IPS-18c (cell line): Measurements from ENCODE around the gene SOX10.

Source experiments
- H3K4me3 ChIP-seq: 2 replicates; pipeline ENCODE4 v1.7.0; 2013; ENCODE audit warnings: low read depth, mild to moderate bottlenecking, low read length, moderate library complexity; ENCODE audit not compliant: insufficient read depth
- H3K9me3 ChIP-seq: one replicate; pipeline ENCODE4 v1.6.1; 2013; ENCODE audit warnings: mild to moderate bottlenecking, low read length, moderate library complexity; ENCODE audit not compliant: control insufficient read depth, insufficient read depth

Gene SOX10

DNA sequence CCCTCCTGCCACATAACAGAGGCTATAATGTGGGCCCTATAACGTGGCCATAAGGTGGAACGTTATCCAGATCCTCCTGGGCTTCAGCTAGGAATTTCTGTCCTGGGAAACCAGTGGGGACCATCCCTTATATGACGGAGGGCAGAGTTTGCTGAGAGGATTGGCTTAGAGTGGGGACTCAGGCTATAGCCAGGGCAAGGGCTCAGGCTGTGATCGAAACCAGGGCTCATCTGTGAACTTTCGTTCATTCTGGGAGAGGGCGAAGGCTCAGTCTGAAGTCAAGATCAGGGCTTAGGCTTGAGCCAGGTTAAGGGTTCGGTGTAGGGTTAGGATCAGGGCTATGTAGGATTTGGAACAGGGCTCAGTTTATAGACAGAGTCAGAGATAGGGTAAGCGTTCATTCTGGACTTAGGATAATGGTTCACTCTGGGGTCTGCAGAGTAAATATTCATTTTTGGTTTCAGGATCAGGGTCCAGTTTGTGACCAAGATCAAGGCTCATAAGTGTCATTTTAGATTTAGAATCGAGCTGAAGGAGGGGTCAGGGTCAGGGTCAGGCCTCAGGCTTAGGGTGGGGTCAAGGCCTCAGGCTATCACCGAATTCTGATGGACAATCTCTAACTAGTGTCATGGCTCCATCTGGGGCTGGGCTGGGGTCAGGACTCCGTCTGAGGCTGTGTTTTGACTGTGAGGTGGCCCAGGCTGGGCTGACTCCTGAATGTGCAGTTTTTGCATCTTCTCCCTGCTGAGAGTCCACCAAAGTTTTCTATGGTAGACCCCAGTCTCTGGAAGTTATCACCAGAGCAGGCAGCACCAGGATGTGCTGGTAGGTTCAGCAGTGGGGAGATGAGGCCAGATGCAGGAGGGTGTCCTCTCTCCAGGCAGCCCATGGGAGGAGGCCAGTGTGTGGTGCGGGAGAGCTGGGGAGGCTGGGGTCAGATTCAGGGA lies 33.9 kb upstream of the SOX10 start:
- no peak overlapping the region for H3K4me3 ChIP-seq
- no peaks in the 10 kb centered on the region for H3K9me3 ChIP-seq

DNA sequence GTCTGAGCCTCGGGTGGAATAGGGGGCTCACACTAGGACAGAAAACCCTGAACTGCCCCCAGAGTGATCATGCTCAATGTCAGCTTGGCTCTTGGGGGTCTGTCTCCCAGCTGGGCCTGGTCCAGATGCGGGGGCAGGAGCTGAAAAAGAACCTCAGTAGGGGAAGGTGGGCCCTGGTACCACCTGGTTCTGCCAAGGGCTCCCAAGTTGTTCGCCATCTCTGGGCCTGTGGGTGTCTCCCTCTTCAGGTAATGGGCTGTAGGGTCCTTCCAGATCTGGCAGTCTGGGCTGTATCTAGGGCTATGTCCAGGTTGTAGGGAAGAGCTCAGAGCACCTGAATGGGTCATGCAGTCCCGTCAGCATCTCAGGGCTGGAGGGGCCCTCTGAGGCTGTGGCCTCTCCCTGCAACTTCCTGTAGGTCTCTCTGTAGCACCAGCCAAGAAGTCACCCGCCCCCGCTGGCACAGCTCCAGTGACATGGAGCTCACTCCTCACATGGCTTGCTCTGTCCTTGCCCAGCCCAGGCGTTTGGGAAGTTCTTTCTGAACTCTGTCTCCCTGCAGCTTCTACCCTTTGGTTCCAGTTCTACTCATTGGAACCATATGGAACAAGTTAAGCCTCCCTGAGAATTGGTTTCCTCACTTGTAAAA lies 33.0 kb upstream of the SOX10 start:
- no peak overlapping the region for H3K4me3 ChIP-seq
- no peaks in the 10 kb centered on the region for H3K9me3 ChIP-seq

DNA sequence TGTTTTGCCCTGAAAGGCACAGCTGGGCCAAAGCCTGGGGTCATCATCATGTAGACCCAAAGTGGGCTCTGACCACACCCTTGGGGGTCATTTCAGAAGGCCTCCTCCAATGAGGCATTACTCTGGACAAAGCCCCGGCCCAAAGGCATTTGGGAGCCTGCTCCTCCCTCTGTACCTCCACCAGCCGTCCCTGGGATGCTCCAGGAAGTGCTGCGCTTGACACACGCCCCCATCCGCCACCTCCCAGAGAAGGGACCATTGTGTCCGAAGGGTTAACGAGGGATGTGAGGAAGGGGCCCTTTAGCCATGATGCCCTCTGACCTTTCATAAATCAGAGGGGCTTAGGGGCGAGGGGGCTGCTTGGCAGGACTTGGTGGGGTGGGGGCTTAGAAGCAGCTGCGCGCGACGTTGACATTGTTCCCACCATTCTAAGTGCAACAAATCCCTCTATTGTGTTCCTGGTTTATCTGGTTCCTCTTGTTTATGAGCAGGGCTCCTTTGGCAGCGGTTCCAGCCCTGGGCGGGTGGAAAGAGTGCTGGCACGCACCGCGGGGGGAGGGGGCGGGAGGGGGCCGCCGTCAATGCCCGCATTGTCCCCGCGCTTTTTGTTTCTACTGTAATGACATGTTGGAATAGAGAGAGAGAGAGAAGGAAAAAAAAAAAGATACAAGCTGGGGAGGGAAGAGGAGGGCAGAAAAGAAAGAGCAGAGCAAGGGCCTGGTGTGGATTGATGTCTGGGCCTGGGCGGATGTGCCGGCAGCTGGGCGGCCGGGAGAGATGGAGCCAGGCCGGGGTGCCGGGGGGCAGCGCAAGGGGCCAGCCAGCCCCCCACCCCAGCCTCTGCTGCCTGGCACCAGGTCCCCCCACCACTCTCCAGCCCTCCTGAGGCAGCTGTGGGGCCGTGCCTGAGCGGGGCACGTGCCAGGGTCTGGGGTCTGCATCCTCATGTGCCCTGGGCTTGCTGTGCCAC lies 32.1 kb upstream of the SOX10 start:
- Histone ChIP-seq H3K4me3 (no peak overlapping the region), H3K9me3 (no peaks in the 10 kb centered on the region)

DNA sequence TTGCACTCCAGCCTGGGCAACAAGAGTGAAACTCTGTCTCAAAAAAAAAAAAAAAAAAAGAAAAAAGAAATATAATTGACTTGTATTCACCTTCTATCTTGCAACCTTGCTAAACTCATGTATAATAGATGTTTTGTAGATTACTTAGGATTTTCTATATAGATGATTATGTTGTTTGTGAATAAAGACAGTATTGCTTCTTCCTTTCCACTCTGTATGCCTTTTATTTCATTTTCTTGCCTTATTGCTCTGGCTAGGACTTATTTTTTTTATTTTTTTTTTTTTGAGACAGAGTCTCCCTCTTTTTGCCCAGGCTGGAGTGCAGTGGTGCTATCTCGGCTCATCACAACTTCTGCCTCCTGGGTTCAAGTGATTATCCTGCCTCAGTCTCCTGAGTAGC lies 29.7 kb upstream of the SOX10 start:
- no peak overlapping the region for H3K4me3 ChIP-seq

DNA sequence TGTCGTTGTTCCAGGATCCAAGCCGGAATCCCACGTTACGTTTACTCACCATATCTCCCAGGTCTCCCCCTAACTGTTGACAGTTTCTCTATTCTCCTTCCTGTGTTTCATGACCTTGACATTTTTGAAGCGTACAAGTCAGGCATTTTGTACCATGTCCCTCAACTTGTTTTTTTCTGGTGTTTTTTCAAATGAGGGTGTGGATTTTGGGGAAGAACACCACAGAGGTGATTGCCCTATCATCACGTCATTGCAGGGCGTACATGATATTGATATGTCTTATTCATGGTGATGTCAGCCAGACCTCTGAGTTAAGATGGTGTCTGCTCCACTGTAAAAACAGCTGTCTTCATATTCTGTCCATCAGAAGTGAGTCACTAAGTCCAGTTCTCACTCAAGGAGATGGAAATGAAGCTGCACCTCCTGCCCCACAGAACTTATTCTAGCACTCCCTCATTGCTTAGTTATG lies 28.3 kb upstream of the SOX10 start:
- Histone ChIP-seq H3K4me3 (no peak overlapping the region), H3K9me3 (no peaks in the 10 kb centered on the region)

More for the DNA sequence above, 29.7 kb upstream of the SOX10 start:
- H3K9me3 ChIP-seq, result no peaks in the 10 kb centered on the region

DNA sequence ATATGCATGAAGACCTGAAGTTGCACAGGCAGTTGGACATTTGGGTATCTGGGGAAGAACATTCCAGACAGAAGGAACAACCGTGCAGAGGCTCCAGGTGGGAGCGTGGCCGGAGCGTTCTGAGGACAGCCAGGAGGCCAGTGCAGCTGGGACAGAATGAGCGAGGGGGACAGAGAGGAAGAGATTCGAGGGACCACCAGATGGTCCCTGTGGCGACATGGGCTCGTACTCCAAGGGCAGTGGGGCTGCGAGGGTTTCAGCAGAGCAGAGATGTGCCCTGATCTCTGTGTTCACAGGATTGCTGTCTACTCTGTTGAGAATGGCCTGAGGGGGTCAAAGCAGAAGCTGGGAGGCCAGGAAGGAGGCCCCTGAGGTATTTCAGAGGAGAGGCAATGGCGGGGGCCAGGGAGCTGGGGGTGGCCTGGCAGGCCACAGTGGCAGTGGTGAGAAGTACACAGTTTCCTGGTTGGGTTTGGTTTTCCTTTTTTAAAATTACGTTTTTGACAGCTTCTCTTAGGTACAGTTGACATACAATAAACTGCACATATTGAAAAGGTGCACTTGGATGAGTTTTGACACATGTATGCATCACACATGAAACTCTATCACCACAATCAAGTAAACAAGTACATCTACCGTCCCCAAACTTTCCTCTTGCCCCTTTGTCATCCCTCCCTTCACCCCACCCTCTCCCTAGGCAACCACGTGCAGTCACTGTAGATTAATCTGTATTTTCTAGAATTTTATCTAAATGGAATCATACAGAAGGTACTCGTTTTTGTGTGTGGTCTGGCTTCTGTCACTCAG lies 24.8 kb upstream of the SOX10 start:
- Histone ChIP-seq H3K4me3 (no peak overlapping the region), H3K9me3 (no peaks in the 10 kb centered on the region)

DNA sequence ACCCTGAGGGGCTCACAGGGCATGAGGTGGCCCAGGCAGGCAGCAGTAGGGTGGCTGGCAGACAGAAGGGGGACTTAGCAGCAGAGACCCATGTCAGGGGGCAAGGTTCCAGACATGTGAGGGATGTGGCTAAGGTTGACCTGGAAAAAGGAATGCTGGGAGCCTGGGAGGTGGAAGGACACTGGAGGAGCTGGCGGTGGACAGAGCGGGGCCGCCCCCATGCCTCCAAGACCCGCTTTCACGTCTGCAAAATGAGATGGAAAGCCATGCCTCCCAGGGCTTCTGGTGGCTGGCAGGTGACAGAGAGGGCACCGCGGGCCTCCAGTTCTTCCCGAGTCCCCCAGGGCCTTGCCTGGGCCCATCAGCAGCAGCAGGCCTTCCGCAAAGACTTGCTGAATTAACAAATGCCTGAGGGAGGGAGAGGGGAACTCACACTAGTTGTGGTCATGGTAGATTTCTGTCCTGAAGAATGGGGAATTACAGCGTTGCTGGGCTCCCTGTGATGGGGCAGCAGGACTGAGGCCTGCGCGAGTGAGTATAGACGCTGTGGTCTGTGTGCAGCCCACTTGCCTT lies 23.1 kb upstream of the SOX10 start:
- H3K4me3 ChIP-seq, result no peak overlapping the region
- no peaks in the 10 kb centered on the region for H3K9me3 ChIP-seq

DNA sequence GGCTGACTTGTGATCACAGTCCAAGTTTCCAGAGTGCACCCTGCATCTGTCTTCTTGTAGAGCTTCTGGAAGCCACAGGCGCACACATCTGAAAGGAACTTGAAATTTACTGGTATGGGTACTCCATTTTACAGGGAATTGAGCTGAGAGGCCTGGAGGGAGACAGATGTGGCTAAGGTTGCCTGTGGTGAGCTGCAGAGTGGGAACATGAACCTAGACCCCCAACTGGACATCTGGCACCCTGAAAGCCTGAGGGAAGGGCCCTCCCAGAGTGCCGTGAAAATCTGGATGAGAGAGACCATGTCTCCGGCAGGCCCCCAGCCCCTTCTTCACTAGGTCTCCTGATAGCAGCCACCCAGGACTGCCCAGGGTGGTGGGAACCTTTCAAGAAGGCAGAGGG lies 22.6 kb upstream of the SOX10 start:
- Histone ChIP-seq H3K9me3 (no peaks in the 10 kb centered on the region), H3K4me3 (no peak overlapping the region)

DNA sequence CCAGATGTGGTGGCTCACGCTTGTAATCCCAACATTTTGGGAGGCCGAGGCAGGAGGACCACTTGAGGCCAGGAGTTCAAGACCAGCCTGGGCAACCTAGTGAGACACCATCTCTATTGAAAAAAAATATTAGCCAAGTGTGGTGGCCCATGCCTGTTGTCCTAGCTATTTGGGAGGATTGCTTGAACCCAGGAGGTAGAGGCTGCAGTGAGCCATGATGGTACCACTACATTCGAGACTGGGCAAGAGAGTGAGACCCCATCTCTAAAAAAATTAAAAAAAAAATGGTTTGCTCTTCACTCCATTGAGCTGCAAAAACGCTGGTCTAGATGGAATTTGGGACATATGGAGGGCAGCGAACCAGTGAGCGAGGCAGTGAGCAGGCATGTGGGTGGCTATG lies 21.6 kb upstream of the SOX10 start:
- Histone ChIP-seq H3K9me3 (no peaks in the 10 kb centered on the region), H3K4me3 (no peak overlapping the region)

DNA sequence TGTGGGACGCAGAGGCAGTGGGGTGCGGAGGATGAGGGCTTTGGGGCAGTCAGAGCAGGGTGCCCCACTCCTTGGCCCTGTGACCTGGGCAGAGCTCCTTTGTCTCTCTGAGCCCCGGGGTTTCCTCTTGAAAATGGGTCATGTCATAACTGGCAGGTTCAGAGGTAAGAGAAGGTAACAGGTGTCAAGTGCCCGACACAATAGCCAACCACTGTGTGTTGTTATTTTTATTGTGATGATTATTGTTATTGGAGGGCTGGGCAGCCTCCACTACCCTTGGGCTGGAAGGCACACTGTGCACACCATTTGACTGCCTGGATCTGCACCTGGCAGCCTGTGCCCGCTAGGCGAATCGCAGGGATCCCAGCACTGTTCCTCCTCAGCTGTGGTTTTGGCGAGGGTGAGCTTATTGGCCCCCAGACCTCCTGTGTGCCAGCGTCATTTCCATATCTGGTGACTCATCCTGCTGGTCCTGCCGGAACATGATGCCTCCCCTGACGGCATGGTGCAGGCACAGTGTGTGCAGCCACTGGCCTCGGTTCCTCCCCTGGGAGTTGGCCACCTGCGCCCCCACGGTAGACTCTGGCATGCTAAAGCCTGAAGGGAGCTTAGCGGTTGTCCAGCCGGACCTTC lies 15.4 kb upstream of the SOX10 start:
- H3K9me3 ChIP-seq, result no peaks in the 10 kb centered on the region
- H3K4me3 ChIP-seq, result no peak overlapping the region

DNA sequence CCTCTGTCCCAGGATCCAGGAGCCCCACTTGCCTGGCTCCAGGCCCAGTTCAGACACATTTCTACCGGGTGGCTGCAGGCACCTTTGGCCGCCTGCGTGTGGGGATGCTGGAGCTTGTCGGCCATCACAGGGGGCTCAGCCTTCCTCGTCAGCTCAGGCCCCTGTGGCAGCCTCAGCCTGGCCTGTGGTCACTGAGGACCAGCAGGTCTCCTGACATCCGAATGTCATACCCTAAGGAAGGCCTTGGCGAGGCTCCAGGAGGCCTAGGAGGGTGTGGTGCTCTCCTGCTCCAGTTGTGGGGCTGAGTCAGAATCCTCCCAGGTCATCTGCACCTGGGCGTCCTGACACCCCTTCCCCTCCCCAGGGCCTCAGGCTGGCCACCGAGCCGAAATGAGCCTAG lies 14.9 kb upstream of the SOX10 start:
- no peaks in the 10 kb centered on the region for H3K9me3 ChIP-seq
- no peak overlapping the region for H3K4me3 ChIP-seq

DNA sequence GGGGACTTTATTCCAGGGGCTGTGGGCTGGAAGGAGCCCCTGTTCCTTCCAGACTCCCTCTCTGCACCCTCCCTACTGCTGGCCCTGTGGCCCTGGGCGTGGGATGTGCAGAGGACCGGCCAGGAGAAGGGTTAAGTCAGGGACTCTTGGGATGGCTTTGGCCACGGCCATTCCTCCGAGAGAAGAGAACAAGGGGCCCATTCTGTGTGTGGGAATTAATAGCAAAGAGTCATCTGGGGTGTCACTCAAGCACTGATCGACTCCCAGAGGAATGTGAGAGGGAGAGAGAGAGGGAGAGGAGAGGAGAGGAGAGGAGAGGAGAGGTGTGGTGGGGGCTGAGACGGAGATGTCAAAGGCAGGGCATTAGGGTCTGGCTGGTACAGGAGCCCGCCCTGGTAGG lies 14.2 kb upstream of the SOX10 start:
- H3K9me3 ChIP-seq, result no peaks in the 10 kb centered on the region
- no peak overlapping the region for H3K4me3 ChIP-seq

DNA sequence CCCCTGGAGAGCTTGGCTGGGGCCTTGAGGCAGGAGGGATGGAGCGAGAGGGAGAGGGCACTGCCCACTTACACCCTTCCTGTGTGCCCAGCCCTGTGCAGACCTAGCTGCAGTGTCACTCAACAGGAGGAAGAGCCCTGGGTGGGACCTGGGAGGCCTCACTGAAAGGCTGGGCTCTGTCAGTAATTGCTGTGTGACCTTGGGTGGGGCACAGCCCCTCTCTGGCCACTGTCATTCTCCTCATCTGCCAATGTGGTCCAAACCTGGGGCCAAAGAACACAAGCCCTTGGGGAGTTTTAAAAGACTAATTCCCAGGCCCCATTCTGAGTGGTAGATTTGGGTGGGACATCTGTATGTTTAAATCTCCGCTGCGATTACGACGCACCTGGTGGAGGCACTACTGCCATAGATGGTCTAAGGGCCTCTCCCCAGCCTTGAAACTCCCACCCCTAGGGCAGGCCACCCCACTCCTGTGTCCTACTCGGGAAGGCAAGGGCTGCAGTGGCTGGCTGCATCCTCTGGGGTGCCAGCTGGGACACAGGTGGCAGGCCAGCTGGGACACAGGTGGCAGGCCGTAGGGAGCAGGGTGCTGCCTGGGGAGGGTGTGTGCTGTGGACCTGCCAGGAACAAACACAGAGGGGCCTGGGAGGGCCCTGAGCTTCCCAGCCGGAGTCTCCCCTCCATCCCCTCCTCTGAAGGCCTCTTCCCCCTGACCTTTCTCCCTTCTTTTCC lies 12.3 kb upstream of the SOX10 start:
- Histone ChIP-seq H3K9me3 (no peaks in the 10 kb centered on the region), H3K4me3 (no peak overlapping the region)

DNA sequence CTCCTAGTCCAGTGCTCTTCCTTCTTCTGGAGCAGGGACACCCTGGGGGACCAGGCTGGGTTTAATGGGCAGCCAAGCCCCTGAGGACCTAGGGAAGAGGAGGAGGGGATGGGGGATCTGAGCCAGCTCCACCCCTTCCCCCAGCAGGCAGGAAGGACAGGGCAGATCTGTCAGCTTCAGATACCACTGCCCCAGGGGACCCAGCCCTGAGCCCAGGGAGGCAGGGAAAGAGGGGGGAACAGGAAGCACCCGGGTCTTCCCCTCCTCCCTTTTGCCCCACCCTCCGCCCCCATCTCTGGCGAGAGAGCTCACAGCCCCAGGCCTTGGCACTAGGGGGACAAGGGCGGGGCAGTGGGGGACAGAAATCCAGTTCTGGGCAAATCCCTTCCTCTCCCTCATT lies 11.7 kb upstream of the SOX10 start:
- Histone ChIP-seq H3K9me3 (no peaks in the 10 kb centered on the region), H3K4me3 (no peak overlapping the region)

DNA sequence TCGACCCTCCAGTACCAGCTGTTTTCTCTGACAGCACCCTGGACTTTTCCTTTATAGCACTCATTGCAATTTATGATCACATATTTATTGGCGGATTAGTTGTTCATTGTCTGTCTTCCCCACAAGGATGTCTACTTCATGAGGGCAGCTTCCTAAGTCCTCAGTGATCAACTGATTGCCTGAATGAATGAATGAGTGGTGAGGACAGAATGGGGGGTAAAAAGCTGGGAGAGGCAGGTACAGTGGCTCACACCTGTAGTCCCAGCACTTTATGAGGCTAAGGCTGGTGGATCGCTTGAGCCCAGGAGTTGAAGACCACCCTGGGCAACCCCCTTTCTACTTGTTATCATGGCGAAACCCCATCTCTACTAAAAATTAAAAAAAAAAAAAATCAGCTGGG lies 11.1 kb upstream of the SOX10 start:
- Histone ChIP-seq H3K9me3 (no peaks in the 10 kb centered on the region), H3K4me3 (no peak overlapping the region)
